ENCODE data around the gene TECPR1.

The TECPR1 gene

GRCh38 chr7:98287486-98287959 is 35.5 kb upstream of the TECPR1 start:
- no peak for TF ChIP-seq EZH2phosphoT487 (IDR thresholded peaks at IDR 0.05; ENCODE audit: low read length)
- TF ChIP-seq, protein P1, sequence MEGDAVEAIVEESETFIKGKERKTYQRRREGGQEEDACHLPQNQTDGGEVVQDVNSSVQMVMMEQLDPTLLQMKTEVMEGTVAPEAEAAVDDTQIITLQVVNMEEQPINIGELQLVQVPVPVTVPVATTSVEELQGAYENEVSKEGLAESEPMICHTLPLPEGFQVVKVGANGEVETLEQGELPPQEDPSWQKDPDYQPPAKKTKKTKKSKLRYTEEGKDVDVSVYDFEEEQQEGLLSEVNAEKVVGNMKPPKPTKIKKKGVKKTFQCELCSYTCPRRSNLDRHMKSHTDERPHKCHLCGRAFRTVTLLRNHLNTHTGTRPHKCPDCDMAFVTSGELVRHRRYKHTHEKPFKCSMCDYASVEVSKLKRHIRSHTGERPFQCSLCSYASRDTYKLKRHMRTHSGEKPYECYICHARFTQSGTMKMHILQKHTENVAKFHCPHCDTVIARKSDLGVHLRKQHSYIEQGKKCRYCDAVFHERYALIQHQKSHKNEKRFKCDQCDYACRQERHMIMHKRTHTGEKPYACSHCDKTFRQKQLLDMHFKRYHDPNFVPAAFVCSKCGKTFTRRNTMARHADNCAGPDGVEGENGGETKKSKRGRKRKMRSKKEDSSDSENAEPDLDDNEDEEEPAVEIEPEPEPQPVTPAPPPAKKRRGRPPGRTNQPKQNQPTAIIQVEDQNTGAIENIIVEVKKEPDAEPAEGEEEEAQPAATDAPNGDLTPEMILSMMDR (IDR thresholded peaks at IDR 0.05; ENCODE audit: low read length) = no peak
- TF ChIP-seq EZH2 (optimal IDR thresholded peaks at IDR 0.05; ENCODE audit: low read depth, low read length) = no peak
- no peak overlapping the region for H3K27ac ChIP-seq (ENCODE audit: low read length)
- H3K36me3 ChIP-seq (replicated peaks; ENCODE audit: insufficient read depth, low read length) = no peaks in the 10 kb centered on the region
- H3F3A ChIP-seq (ENCODE audit: insufficient read depth, low read length) = peaks cover 9% of the 10 kb centered on the region
- H4K20me1 ChIP-seq (ENCODE audit: insufficient read depth, low read length) = no peaks in the 10 kb centered on the region
- peaks cover 82% of the 10 kb centered on the region for H3K79me2 ChIP-seq (ENCODE audit: low read length)
- H3K9me3 ChIP-seq (replicated peaks; ENCODE audit: insufficient read depth, low read length) = no peaks in the 10 kb centered on the region
- DNase-seq = no peak
- no peak overlapping the region for H3K4me2 ChIP-seq (ENCODE audit: low read depth, low read length)
- no peaks in the 10 kb centered on the region for H3K27me3 ChIP-seq (replicated peaks; ENCODE audit: insufficient read depth, low read length)
- no peak overlapping the region for H3K9ac ChIP-seq (ENCODE audit: low read length)
- peaks cover 27% of the 10 kb centered on the region for H3K4me1 ChIP-seq (ENCODE audit: low read length)
- no peaks in the 10 kb centered on the region for H3K9me2 ChIP-seq (replicated peaks; ENCODE audit: insufficient read depth, low read length)
- H3K4me3 ChIP-seq (ENCODE audit: low read length) = no peak overlapping the region
- no peak overlapping the region for H2AFZ ChIP-seq (ENCODE audit: low read length)

DNA sequence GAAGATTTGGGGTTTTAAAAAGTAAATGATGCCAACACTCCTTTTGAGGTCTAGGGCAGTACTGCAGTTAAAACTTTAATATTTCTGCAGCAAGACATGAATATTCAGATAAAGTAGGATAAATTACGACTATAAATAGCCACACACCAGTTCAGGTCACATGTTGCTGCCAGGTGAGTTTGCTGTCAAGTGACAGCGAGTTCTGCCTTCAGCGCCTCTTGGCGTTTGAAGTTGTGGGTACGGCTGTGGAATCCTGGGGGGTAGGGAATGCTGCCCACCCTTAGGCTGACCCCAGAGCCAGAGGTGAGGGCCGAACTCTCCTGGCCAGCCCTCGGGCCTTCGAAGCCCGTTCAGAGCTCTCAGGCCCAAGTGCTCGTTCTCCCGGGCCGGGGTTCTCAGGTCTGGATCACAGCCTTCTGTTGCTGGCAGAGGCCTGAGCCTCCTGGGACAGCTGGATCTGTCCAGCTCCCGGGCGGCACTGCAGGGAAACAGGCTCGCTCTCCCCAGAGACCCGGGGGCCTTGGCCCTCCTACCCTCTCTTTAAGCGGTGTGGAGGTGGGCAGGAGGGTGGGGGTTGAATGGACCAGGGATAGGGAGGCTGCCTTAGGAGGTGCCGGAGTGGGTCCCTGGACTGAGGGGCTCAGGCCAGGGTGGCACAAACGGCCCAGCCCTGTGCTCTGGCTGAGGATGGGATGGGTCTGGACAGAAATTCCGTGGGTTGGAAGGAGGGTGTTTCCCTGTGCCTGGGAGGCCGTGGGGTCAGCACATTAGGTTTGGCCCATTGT is 34.9 kb upstream of the TECPR1 start:
- H4K20me1 ChIP-seq (ENCODE audit: insufficient read depth, low read length) = no peaks in the 10 kb centered on the region
- H3K27ac ChIP-seq (ENCODE audit: low read length) = no peak overlapping the region
- no peak overlapping the region for H2AFZ ChIP-seq (ENCODE audit: low read length)
- no peak overlapping the region for H3K4me3 ChIP-seq (ENCODE audit: low read length)
- peaks cover 82% of the 10 kb centered on the region for H3K79me2 ChIP-seq (ENCODE audit: low read length)
- TF ChIP-seq, protein P1 (IDR thresholded peaks at IDR 0.05; ENCODE audit: low read length) = no peak
- TF ChIP-seq EZH2phosphoT487 (IDR thresholded peaks at IDR 0.05; ENCODE audit: low read length) = no peak
- no peak for TF ChIP-seq EZH2 (optimal IDR thresholded peaks at IDR 0.05; ENCODE audit: low read depth, low read length)
- no peaks in the 10 kb centered on the region for H3K9me2 ChIP-seq (replicated peaks; ENCODE audit: insufficient read depth, low read length)
- no peaks in the 10 kb centered on the region for H3K9me3 ChIP-seq (replicated peaks; ENCODE audit: insufficient read depth, low read length)
- H3K36me3 ChIP-seq (replicated peaks; ENCODE audit: insufficient read depth, low read length) = no peaks in the 10 kb centered on the region
- DNase-seq = no peak
- no peak overlapping the region for H3K9ac ChIP-seq (ENCODE audit: low read length)
- H3K27me3 ChIP-seq (replicated peaks; ENCODE audit: insufficient read depth, low read length) = no peaks in the 10 kb centered on the region
- H3K4me1 ChIP-seq (ENCODE audit: low read length) = peaks cover 30% of the 10 kb centered on the region
- peaks cover 9% of the 10 kb centered on the region for H3F3A ChIP-seq (ENCODE audit: insufficient read depth, low read length)
- H3K4me2 ChIP-seq (ENCODE audit: low read depth, low read length) = no peak overlapping the region

DNA sequence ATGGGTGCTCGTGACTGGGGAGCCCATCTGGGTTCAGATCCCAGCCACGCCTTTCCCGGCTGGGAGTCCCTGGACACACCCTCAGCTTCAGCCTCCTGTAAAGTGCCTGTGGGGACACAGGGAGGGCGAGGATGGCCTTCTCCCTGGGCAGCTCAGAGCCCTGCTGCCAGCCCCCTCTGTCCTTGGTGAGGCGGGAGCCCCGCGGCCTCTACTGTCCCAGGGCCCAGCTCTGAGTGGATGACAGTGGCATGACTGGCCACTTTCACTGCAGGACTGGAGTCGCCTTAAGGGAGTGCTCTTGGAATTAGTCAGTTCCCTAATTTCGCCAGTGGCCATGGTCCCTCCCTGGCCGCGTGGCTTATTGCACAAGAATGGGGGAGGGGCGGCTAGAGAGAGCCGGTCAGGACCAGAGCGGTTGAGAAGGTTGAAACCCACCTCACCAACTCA is 34.1 kb upstream of the TECPR1 start:
- Histone ChIP-seq H4K20me1 (ENCODE audit: insufficient read depth, low read length) (no peaks in the 10 kb centered on the region), H2AFZ (ENCODE audit: low read length) (no peak overlapping the region), H3K9me3 (replicated peaks; ENCODE audit: insufficient read depth, low read length) (no peaks in the 10 kb centered on the region), H3K4me3 (ENCODE audit: low read length) (no peak overlapping the region), H3K27me3 (replicated peaks; ENCODE audit: insufficient read depth, low read length) (no peaks in the 10 kb centered on the region), H3F3A (ENCODE audit: insufficient read depth, low read length) (peaks cover 9% of the 10 kb centered on the region), H3K9me2 (replicated peaks; ENCODE audit: insufficient read depth, low read length) (no peaks in the 10 kb centered on the region), H3K4me2 (ENCODE audit: low read depth, low read length) (no peak overlapping the region), H3K9ac (ENCODE audit: low read length) (no peak overlapping the region), H3K4me1 (ENCODE audit: low read length) (peaks cover 30% of the 10 kb centered on the region), H3K27ac (ENCODE audit: low read length) (no peak overlapping the region), H3K36me3 (replicated peaks; ENCODE audit: insufficient read depth, low read length) (no peaks in the 10 kb centered on the region), H3K79me2 (ENCODE audit: low read length) (peaks cover 76% of the 10 kb centered on the region)
- TF ChIP-seq, protein P1 (IDR thresholded peaks at IDR 0.05; ENCODE audit: low read length) = no peak
- TF ChIP-seq EZH2phosphoT487 (IDR thresholded peaks at IDR 0.05; ENCODE audit: low read length) (no peak), EZH2 (optimal IDR thresholded peaks at IDR 0.05; ENCODE audit: low read depth, low read length) (no peak)
- no peak for DNase-seq
